ENCODE data around the gene EIF4ENIF1.
"Not testable (repeated sequence)": the region's sequence is repeated elsewhere in the genome, so short reads cannot be mapped to it uniquely, and the experiment has no call there.

Gene EIF4ENIF1

GRCh38 chr22:31440681-31441080, 49.0 kb downstream of the EIF4ENIF1 start:
- no peak overlapping the region for H3K4me2 ChIP-seq (ENCODE audit: low read length)

GRCh38 chr22:31439808-31440207, 49.8 kb downstream of the EIF4ENIF1 start:
- Histone ChIP-seq H4K8ac (ENCODE audit: low read depth, low read length) (no peak overlapping the region), H3K9ac (ENCODE audit: low read length) (no peak overlapping the region), H3K4ac (ENCODE audit: low read depth, low read length) (no peak overlapping the region), H3K4me2 (ENCODE audit: low read length) (no peak overlapping the region), H3K18ac (ENCODE audit: low read length) (no peak overlapping the region), H4K5ac (ENCODE audit: low read length) (no peak overlapping the region), H2BK15ac (replicated peaks; ENCODE audit: low read depth) (no peak overlapping the region), H3K79me1 (ENCODE audit: low read length) (no peaks in the 10 kb centered on the region), H3K56ac (ENCODE audit: low read length) (no peak overlapping the region), H3K79me2 (ENCODE audit: control insufficient read depth, insufficient read depth, low read length) (no peaks in the 10 kb centered on the region), H3K27ac (ENCODE audit: low read depth, low read length) (no peak overlapping the region), H2BK120ac (ENCODE audit: low read depth, low read length) (no peak overlapping the region), H3K36me3 (ENCODE audit: control insufficient read depth, insufficient read depth, low read length) (peaks cover 20% of the 10 kb centered on the region), H3K27me3 (ENCODE audit: insufficient read depth, low read length, poor library complexity) (no peaks in the 10 kb centered on the region), H3K4me1 (ENCODE audit: control insufficient read depth, low read depth, low read length) (no peaks in the 10 kb centered on the region), H2AK5ac (ENCODE audit: low read length) (no peak overlapping the region), H3K23ac (ENCODE audit: low read length) (no peak overlapping the region), H3K4me3 (ENCODE audit: low read length) (no peak overlapping the region), H2BK5ac (ENCODE audit: low read length) (no peak overlapping the region)
- no CpG with 5 or more reads among the region's 8 CpGs for WGBS (ENCODE audit: extremely low coverage, insufficient coverage, low lambda C conversion rate)
- DNase-seq, result no peak

More at GRCh38 chr22:31440681-31441080, 49.0 kb downstream of the EIF4ENIF1 start:
- Histone ChIP-seq H2BK5ac (ENCODE audit: low read length) (no peak overlapping the region), H3K79me2 (ENCODE audit: control insufficient read depth, insufficient read depth, low read length) (no peaks in the 10 kb centered on the region), H3K4me1 (ENCODE audit: control insufficient read depth, low read depth, low read length) (no peaks in the 10 kb centered on the region), H3K9ac (ENCODE audit: low read length) (no peak overlapping the region), H4K5ac (ENCODE audit: low read length) (no peak overlapping the region), H3K27ac (ENCODE audit: low read depth, low read length) (no peak overlapping the region), H3K4me3 (ENCODE audit: low read length) (no peak overlapping the region), H3K18ac (ENCODE audit: low read length) (no peak overlapping the region), H3K56ac (ENCODE audit: low read length) (no peak overlapping the region), H3K27me3 (ENCODE audit: insufficient read depth, low read length, poor library complexity) (no peaks in the 10 kb centered on the region), H2AK5ac (ENCODE audit: low read length) (no peak overlapping the region), H2BK120ac (ENCODE audit: low read depth, low read length) (no peak overlapping the region), H3K79me1 (ENCODE audit: low read length) (no peaks in the 10 kb centered on the region), H2BK15ac (replicated peaks; ENCODE audit: low read depth) (no peak overlapping the region), H4K8ac (ENCODE audit: low read depth, low read length) (no peak overlapping the region), H3K4ac (ENCODE audit: low read depth, low read length) (no peak overlapping the region), H3K23ac (ENCODE audit: low read length) (no peak overlapping the region), H3K36me3 (ENCODE audit: control insufficient read depth, insufficient read depth, low read length) (peaks cover 18% of the 10 kb centered on the region)
- no peak for DNase-seq
- no CpG with 5 or more reads among the region's 7 CpGs for WGBS (ENCODE audit: extremely low coverage, insufficient coverage, low lambda C conversion rate)

- Histone ChIP-seq H3K27ac (ENCODE audit: low read depth, low read length) (no peak overlapping the region), H3K4me1 (ENCODE audit: control insufficient read depth, low read depth, low read length) (no peaks in the 10 kb centered on the region), H4K8ac (ENCODE audit: low read depth, low read length) (no peak overlapping the region), H3K79me2 (ENCODE audit: control insufficient read depth, insufficient read depth, low read length) (no peaks in the 10 kb centered on the region), H2BK15ac (replicated peaks; ENCODE audit: low read depth) (no peak overlapping the region), H2BK120ac (ENCODE audit: low read depth, low read length) (no peak overlapping the region), H3K27me3 (ENCODE audit: insufficient read depth, low read length, poor library complexity) (no peaks in the 10 kb centered on the region), H3K79me1 (ENCODE audit: low read length) (no peaks in the 10 kb centered on the region), H3K23ac (ENCODE audit: low read length) (no peak overlapping the region), H2BK5ac (ENCODE audit: low read length) (no peak overlapping the region), H3K4me3 (ENCODE audit: low read length) (no peak overlapping the region), H4K5ac (ENCODE audit: low read length) (no peak overlapping the region), H3K9ac (ENCODE audit: low read length) (no peak overlapping the region), H3K4ac (ENCODE audit: low read depth, low read length) (no peak overlapping the region), H3K56ac (ENCODE audit: low read length) (no peak overlapping the region), H2AK5ac (ENCODE audit: low read length) (no peak overlapping the region), H3K4me2 (ENCODE audit: low read length) (no peak overlapping the region), H3K18ac (ENCODE audit: low read length) (no peak overlapping the region), H3K36me3 (ENCODE audit: control insufficient read depth, insufficient read depth, low read length) (peaks cover 13% of the 10 kb centered on the region)
- no CpG with 5 or more reads among the region's 3 CpGs for WGBS (ENCODE audit: extremely low coverage, insufficient coverage, low lambda C conversion rate)
- no peak for DNase-seq
Observed at GRCh38 chr22:31436132-31436531, 53.5 kb downstream of the EIF4ENIF1 start.

- H2AK5ac ChIP-seq (ENCODE audit: low read length), result no peak overlapping the region
Observed at GRCh38 chr22:31431950-31432349, 57.7 kb downstream of the EIF4ENIF1 start.

GRCh38 chr22:31425331-31426050, 64.2 kb downstream of the EIF4ENIF1 start:
- H3K56ac ChIP-seq (ENCODE audit: low read length), result no peak overlapping the region

More at GRCh38 chr22:31431950-31432349, 57.7 kb downstream of the EIF4ENIF1 start:
- H3K27me3 ChIP-seq (ENCODE audit: insufficient read depth, low read length, poor library complexity), result no peaks in the 10 kb centered on the region
- WGBS (ENCODE audit: extremely low coverage, insufficient coverage, low lambda C conversion rate), result no CpG with 5 or more reads among the region's 5 CpGs
- no peak overlapping the region for H3K56ac ChIP-seq (ENCODE audit: low read length)
- no peak overlapping the region for H4K8ac ChIP-seq (ENCODE audit: low read depth, low read length)
- H3K36me3 ChIP-seq (ENCODE audit: control insufficient read depth, insufficient read depth, low read length), result peaks cover 8% of the 10 kb centered on the region
- no peak overlapping the region for H3K4me3 ChIP-seq (ENCODE audit: low read length)
- no peak overlapping the region for H3K9ac ChIP-seq (ENCODE audit: low read length)
- no peak overlapping the region for H2BK120ac ChIP-seq (ENCODE audit: low read depth, low read length)
- no peak overlapping the region for H3K23ac ChIP-seq (ENCODE audit: low read length)
- no peak for DNase-seq
- H2BK5ac ChIP-seq (ENCODE audit: low read length), result no peak overlapping the region
- H3K79me1 ChIP-seq (ENCODE audit: low read length), result no peaks in the 10 kb centered on the region
- no peak overlapping the region for H2BK15ac ChIP-seq (replicated peaks; ENCODE audit: low read depth)
- no peaks in the 10 kb centered on the region for H3K79me2 ChIP-seq (ENCODE audit: control insufficient read depth, insufficient read depth, low read length)
- no peak overlapping the region for H4K5ac ChIP-seq (ENCODE audit: low read length)
- H3K18ac ChIP-seq (ENCODE audit: low read length), result no peak overlapping the region
- no peaks in the 10 kb centered on the region for H3K4me1 ChIP-seq (ENCODE audit: control insufficient read depth, low read depth, low read length)
- no peak overlapping the region for H3K4me2 ChIP-seq (ENCODE audit: low read length)
- no peak overlapping the region for H3K4ac ChIP-seq (ENCODE audit: low read depth, low read length)
- H3K27ac ChIP-seq (ENCODE audit: low read depth, low read length), result no peak overlapping the region

GRCh38 chr22:31402350-31402749, 87.3 kb downstream of the EIF4ENIF1 start:
- H3K4ac ChIP-seq (ENCODE audit: low read depth, low read length); H2AK5ac ChIP-seq (ENCODE audit: low read length); H3K56ac ChIP-seq (ENCODE audit: low read length); H3K27ac ChIP-seq (ENCODE audit: low read depth, low read length); H2BK120ac ChIP-seq (ENCODE audit: low read depth, low read length); H4K8ac ChIP-seq (ENCODE audit: low read depth, low read length); H4K5ac ChIP-seq (ENCODE audit: low read length); DNase-seq; H3K4me2 ChIP-seq (ENCODE audit: low read length); H3K9ac ChIP-seq (ENCODE audit: low read length); H3K4me3 ChIP-seq (ENCODE audit: low read length); H3K4me1 ChIP-seq (ENCODE audit: control insufficient read depth, low read depth, low read length); H3K23ac ChIP-seq (ENCODE audit: low read length); H3K79me1 ChIP-seq (ENCODE audit: low read length); H3K18ac ChIP-seq (ENCODE audit: low read length); H2BK5ac ChIP-seq (ENCODE audit: low read length); H3K27me3 ChIP-seq (ENCODE audit: insufficient read depth, low read length, poor library complexity); H2BK15ac ChIP-seq (replicated peaks; ENCODE audit: low read depth); H3K36me3 ChIP-seq (ENCODE audit: control insufficient read depth, insufficient read depth, low read length): not testable (repeated sequence)
- peaks cover 29% of the 10 kb centered on the region for H3K79me2 ChIP-seq (ENCODE audit: control insufficient read depth, insufficient read depth, low read length)
- no CpG with 5 or more reads among the region's 2 CpGs for WGBS (ENCODE audit: extremely low coverage, insufficient coverage, low lambda C conversion rate)

More at GRCh38 chr22:31425331-31426050, 64.2 kb downstream of the EIF4ENIF1 start:
- Histone ChIP-seq H3K79me2 (ENCODE audit: control insufficient read depth, insufficient read depth, low read length) (no peaks in the 10 kb centered on the region), H2AK5ac (ENCODE audit: low read length) (no peak overlapping the region), H3K9ac (ENCODE audit: low read length) (no peak overlapping the region), H3K4ac (ENCODE audit: low read depth, low read length) (no peak overlapping the region), H2BK5ac (ENCODE audit: low read length) (no peak overlapping the region), H2BK120ac (ENCODE audit: low read depth, low read length) (no peak overlapping the region), H3K36me3 (ENCODE audit: control insufficient read depth, insufficient read depth, low read length) (peaks cover 12% of the 10 kb centered on the region), H3K4me3 (ENCODE audit: low read length) (no peak overlapping the region), H4K8ac (ENCODE audit: low read depth, low read length) (no peak overlapping the region), H3K18ac (ENCODE audit: low read length) (no peak overlapping the region), H2BK15ac (replicated peaks; ENCODE audit: low read depth) (no peak overlapping the region), H3K27ac (ENCODE audit: low read depth, low read length) (no peak overlapping the region), H3K27me3 (ENCODE audit: insufficient read depth, low read length, poor library complexity) (no peaks in the 10 kb centered on the region), H3K79me1 (ENCODE audit: low read length) (no peaks in the 10 kb centered on the region), H3K4me2 (ENCODE audit: low read length) (no peak overlapping the region), H3K23ac (ENCODE audit: low read length) (no peak overlapping the region), H3K4me1 (ENCODE audit: control insufficient read depth, low read depth, low read length) (no peaks in the 10 kb centered on the region), H4K5ac (ENCODE audit: low read length) (no peak overlapping the region)
- WGBS (ENCODE audit: extremely low coverage, insufficient coverage, low lambda C conversion rate), result no CpG with 5 or more reads among the region's 9 CpGs
- no peak for DNase-seq
